ENCODE measurements around the gene CASP1. TPM values are rescaled to one million over a fixed set of nuclear protein-coding genes. Genes with fewer than 3 reads are reported as not detected.

Gene CASP1
- total RNA-seq, 1 donor from 2014 or later, result 1.9 TPM

GRCh38 chr11:105004021-105004420 is 30.9 kb downstream of the CASP1 start:
- no peaks in the 10 kb centered on the region for H3K27me3 ChIP-seq (ENCODE audit: insufficient read depth, low read length)
- no peak overlapping the region for H3K9ac ChIP-seq (ENCODE audit: low read length)
- no peak overlapping the region for H2AFZ ChIP-seq (ENCODE audit: low read depth, low read length)
- H3K4me1 ChIP-seq (ENCODE audit: insufficient read depth, low read length), result no peaks in the 10 kb centered on the region
- DNase-seq (ENCODE audit: low read depth) (no peak), FAIRE-seq (no peak)
- Mint-ChIP-seq H3K27ac (ENCODE audit: unreplicated experiment) (no peak overlapping the region), H3K9me3 (ENCODE audit: unreplicated experiment) (no peaks in the 10 kb centered on the region), H3K27me3 (ENCODE audit: low read depth, unreplicated experiment) (no peaks in the 10 kb centered on the region), H3K36me3 (ENCODE audit: low read depth, unreplicated experiment) (no peaks in the 10 kb centered on the region), H3K4me1 (ENCODE audit: low read depth, unreplicated experiment) (peaks cover 3% of the 10 kb centered on the region), H3K4me3 (ENCODE audit: unreplicated experiment) (no peak overlapping the region)
- no peaks in the 10 kb centered on the region for H3K9me3 ChIP-seq (ENCODE audit: insufficient read depth, low read depth, low read length)
- no peak overlapping the region for H3K4me3 ChIP-seq (ENCODE audit: insufficient read depth, low read depth, low read length)
- H3K36me3 ChIP-seq (ENCODE audit: insufficient read depth, low read length), result no peaks in the 10 kb centered on the region
- H3K79me2 ChIP-seq (ENCODE audit: insufficient read depth, low read length), result no peaks in the 10 kb centered on the region
- no peaks in the 10 kb centered on the region for H4K20me1 ChIP-seq (ENCODE audit: insufficient read depth, low read length)
- TF ChIP-seq CTCF (IDR thresholded peaks at IDR 0.05; ENCODE audit: insufficient read depth, low read depth, low read length) (no peak), EZH2 (IDR thresholded peaks at IDR 0.05; ENCODE audit: insufficient read depth, low read length) (no peak)
- no peak overlapping the region for H3K4me2 ChIP-seq (ENCODE audit: low read length)
- H3K27ac ChIP-seq (ENCODE audit: low read depth, low read length), result no peak overlapping the region

GRCh38 chr11:105003151-105003550 is 31.8 kb downstream of the CASP1 start:
- Histone ChIP-seq H3K9me3 (ENCODE audit: insufficient read depth, low read depth, low read length) (no peaks in the 10 kb centered on the region), H3K4me1 (ENCODE audit: insufficient read depth, low read length) (no peaks in the 10 kb centered on the region), H3K9ac (ENCODE audit: low read length) (no peak overlapping the region), H3K27ac (ENCODE audit: low read depth, low read length) (no peak overlapping the region), H3K27me3 (ENCODE audit: insufficient read depth, low read length) (no peaks in the 10 kb centered on the region), H3K36me3 (ENCODE audit: insufficient read depth, low read length) (no peaks in the 10 kb centered on the region), H3K4me2 (ENCODE audit: low read length) (no peak overlapping the region), H2AFZ (ENCODE audit: low read depth, low read length) (no peak overlapping the region), H3K4me3 (ENCODE audit: insufficient read depth, low read depth, low read length) (no peak overlapping the region), H3K79me2 (ENCODE audit: insufficient read depth, low read length) (no peaks in the 10 kb centered on the region), H4K20me1 (ENCODE audit: insufficient read depth, low read length) (no peaks in the 10 kb centered on the region)
- FAIRE-seq, result no peak
- DNase-seq (ENCODE audit: low read depth), result no peak
- no peaks in the 10 kb centered on the region for H3K27me3 Mint-ChIP-seq (ENCODE audit: low read depth, unreplicated experiment)
- H3K9me3 Mint-ChIP-seq (ENCODE audit: unreplicated experiment), result no peaks in the 10 kb centered on the region
- H3K4me3 Mint-ChIP-seq (ENCODE audit: unreplicated experiment), result no peak overlapping the region
- TF ChIP-seq EZH2 (IDR thresholded peaks at IDR 0.05; ENCODE audit: insufficient read depth, low read length) (no peak), CTCF (IDR thresholded peaks at IDR 0.05; ENCODE audit: insufficient read depth, low read depth, low read length) (no peak)
- no peaks in the 10 kb centered on the region for H3K36me3 Mint-ChIP-seq (ENCODE audit: low read depth, unreplicated experiment)
- H3K27ac Mint-ChIP-seq (ENCODE audit: unreplicated experiment), result no peak overlapping the region
- H3K4me1 Mint-ChIP-seq (ENCODE audit: low read depth, unreplicated experiment), result peaks cover 3% of the 10 kb centered on the region

GRCh38 chr11:105000797-105001196 is 34.1 kb downstream of the CASP1 start:
- no peaks in the 10 kb centered on the region for H4K20me1 ChIP-seq (ENCODE audit: insufficient read depth, low read length)
- DNase-seq (ENCODE audit: low read depth) (no peak), FAIRE-seq (no peak)
- no peaks in the 10 kb centered on the region for H3K36me3 Mint-ChIP-seq (ENCODE audit: low read depth, unreplicated experiment)
- H3K4me2 ChIP-seq (ENCODE audit: low read length), result no peak overlapping the region
- H3K27me3 Mint-ChIP-seq (ENCODE audit: low read depth, unreplicated experiment), result no peaks in the 10 kb centered on the region
- no peaks in the 10 kb centered on the region for H3K79me2 ChIP-seq (ENCODE audit: insufficient read depth, low read length)
- no peak overlapping the region for H2AFZ ChIP-seq (ENCODE audit: low read depth, low read length)
- no peak for TF ChIP-seq EZH2 (IDR thresholded peaks at IDR 0.05; ENCODE audit: insufficient read depth, low read length)
- TF ChIP-seq CTCF (IDR thresholded peaks at IDR 0.05; ENCODE audit: insufficient read depth, low read depth, low read length), result peak; percentile 26
- no peak overlapping the region for H3K9ac ChIP-seq (ENCODE audit: low read length)
- H3K4me3 Mint-ChIP-seq (ENCODE audit: unreplicated experiment), result no peak overlapping the region
- H3K27ac ChIP-seq (ENCODE audit: low read depth, low read length), result no peak overlapping the region
- H3K4me1 ChIP-seq (ENCODE audit: insufficient read depth, low read length), result no peaks in the 10 kb centered on the region
- no peaks in the 10 kb centered on the region for H3K36me3 ChIP-seq (ENCODE audit: insufficient read depth, low read length)
- no peak overlapping the region for H3K27ac Mint-ChIP-seq (ENCODE audit: unreplicated experiment)
- no peaks in the 10 kb centered on the region for H3K9me3 ChIP-seq (ENCODE audit: insufficient read depth, low read depth, low read length)
- no peaks in the 10 kb centered on the region for H3K27me3 ChIP-seq (ENCODE audit: insufficient read depth, low read length)
- H3K9me3 Mint-ChIP-seq (ENCODE audit: unreplicated experiment), result no peaks in the 10 kb centered on the region
- H3K4me1 Mint-ChIP-seq (ENCODE audit: low read depth, unreplicated experiment), result peaks cover 3% of the 10 kb centered on the region
- no peak overlapping the region for H3K4me3 ChIP-seq (ENCODE audit: insufficient read depth, low read depth, low read length)
